ENCODE results near the gene FRMD4A. TPM values are rescaled to one million over a fixed set of nuclear protein-coding genes. Genes with fewer than 3 reads are reported as not detected.
"Not testable (repeated sequence)": the region's sequence is repeated elsewhere in the genome, so short reads cannot be mapped to it uniquely, and the experiment has no call there.

Gene FRMD4A
- total RNA-seq, 1 donor from 2014 or later: 0.64 TPM

DNA sequence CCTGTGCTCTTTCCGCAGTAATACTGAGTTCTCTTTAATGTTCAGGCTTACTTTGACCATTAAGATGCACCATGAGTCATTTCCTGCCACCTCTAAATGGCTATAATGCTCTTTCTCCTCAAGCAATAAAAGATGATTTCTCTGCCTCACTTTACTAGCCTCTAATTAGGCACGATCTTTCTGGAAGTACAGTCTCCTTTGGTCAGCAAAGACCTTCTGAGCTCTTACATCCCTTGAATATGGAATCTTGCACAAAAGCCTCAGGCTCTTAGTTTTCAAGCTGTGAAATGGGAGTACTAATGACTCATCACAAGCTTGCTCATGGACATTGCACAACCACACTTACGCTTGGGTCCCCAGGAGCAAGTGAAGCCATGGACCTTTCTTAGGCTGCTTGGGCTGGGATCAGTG, 85.9 kb downstream of the FRMD4A start:
- TF ChIP-seq CTCF (IDR thresholded peaks at IDR 0.05): no peak
- H3K9me3 Mint-ChIP-seq: peaks cover 14% of the 10 kb centered on the region
- intact Hi-C loops (cut with micrococcal nuclease): no loop called here

GRCh38 chr10:14244147-14244546, 86.6 kb downstream of the FRMD4A start:
- H3K4me3 Mint-ChIP-seq: no peak overlapping the region
- DNase-seq (no peak), ATAC-seq (ENCODE audit: low read depth) (no peak)
- H3K4me1 Mint-ChIP-seq: no peaks in the 10 kb centered on the region
- H3K27me3 Mint-ChIP-seq: peaks cover 11% of the 10 kb centered on the region
- H3K9me3 Mint-ChIP-seq: peaks cover 14% of the 10 kb centered on the region
- intact Hi-C loops (cut with micrococcal nuclease): no loop called here
- H3K27ac Mint-ChIP-seq: no peak overlapping the region
- no peak for TF ChIP-seq CTCF (IDR thresholded peaks at IDR 0.05)
- ChIA-PET CTCF (no interaction called here), POLR2A (no interaction called here)
- H3K36me3 Mint-ChIP-seq (ENCODE audit: low read depth): no peaks in the 10 kb centered on the region

More for the DNA sequence above, 85.9 kb downstream of the FRMD4A start:
- Mint-ChIP-seq H3K4me3 (no peak overlapping the region), H3K4me1 (no peaks in the 10 kb centered on the region), H3K27me3 (peaks cover 7% of the 10 kb centered on the region), H3K36me3 (ENCODE audit: low read depth) (no peaks in the 10 kb centered on the region), H3K27ac (no peak overlapping the region)
- DNase-seq (no peak), ATAC-seq (ENCODE audit: low read depth) (no peak)
- CTCF ChIA-PET: no interaction called here
- POLR2A ChIA-PET: no interaction called here

- DNase-seq (no peak), ATAC-seq (ENCODE audit: low read depth) (no peak)
- CTCF ChIA-PET: no interaction called here
- Mint-ChIP-seq H3K27me3 (peaks cover 17% of the 10 kb centered on the region), H3K9me3 (peaks cover 19% of the 10 kb centered on the region), H3K4me1 (no peaks in the 10 kb centered on the region), H3K27ac (no peak overlapping the region), H3K36me3 (ENCODE audit: low read depth) (no peaks in the 10 kb centered on the region), H3K4me3 (no peak overlapping the region)
- POLR2A ChIA-PET: no interaction called here
- intact Hi-C loops (cut with micrococcal nuclease): no loop called here
- no peak for TF ChIP-seq CTCF (IDR thresholded peaks at IDR 0.05)
Observed at GRCh38 chr10:14243221-14243620, 87.5 kb downstream of the FRMD4A start.

GRCh38 chr10:14241196-14241595, 89.5 kb downstream of the FRMD4A start:
- no peak for DNase-seq
- intact Hi-C loops (cut with micrococcal nuclease): no loop called here
- Mint-ChIP-seq H3K36me3 (ENCODE audit: low read depth) (no peaks in the 10 kb centered on the region), H3K4me3 (no peak overlapping the region), H3K9me3 (peaks cover 19% of the 10 kb centered on the region), H3K27me3 (peaks cover 19% of the 10 kb centered on the region), H3K27ac (no peak overlapping the region), H3K4me1 (no peaks in the 10 kb centered on the region)
- CTCF ChIA-PET: no interaction called here
- ATAC-seq (ENCODE audit: low read depth): no peak
- POLR2A ChIA-PET: no interaction called here
- no peak for TF ChIP-seq CTCF (IDR thresholded peaks at IDR 0.05)

DNA sequence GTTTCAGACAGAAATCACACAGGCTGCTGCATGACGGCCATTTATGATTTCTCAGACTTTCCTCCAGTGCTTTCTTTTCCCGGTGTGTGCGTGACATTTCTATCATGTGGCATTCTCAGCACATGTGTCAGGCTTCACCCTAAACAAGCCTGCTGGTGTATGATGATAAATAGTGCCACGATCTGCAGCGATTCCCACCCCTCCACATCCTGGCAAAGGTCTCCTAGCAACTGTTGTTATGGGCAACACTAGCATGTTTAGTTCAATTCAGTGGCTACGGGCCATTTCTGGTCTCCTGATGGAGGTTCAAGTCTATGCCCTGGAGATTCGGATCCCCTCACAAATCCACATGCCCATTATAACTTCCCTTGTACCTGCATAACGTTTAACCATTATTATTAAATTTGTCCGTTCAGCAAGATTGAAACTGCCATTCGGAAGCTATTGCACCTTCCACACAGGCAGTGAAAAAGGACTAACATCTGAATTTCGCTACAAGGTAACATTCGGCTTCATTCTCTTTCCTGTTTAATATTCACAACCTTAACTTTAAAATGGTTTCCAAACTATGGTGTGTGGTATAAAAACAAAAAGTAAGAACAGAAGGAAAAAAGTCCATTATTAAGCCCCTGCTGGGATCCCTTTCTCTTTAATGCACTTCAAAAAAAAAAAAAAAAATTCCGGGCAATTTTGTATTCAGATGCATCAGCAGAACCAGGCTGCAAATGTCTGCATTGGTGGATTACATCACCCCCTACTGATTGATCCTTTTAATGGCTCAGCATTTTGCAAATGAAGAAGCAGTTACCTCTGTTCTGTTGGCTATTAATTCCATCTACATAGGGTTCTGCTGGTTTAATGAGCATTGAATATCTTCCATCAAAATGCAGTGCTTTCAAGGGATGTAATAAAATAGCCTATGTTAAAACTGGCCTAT, 90.2 kb downstream of the FRMD4A start:
- ATAC-seq (ENCODE audit: low read depth) (no peak), DNase-seq (no peak)
- no peak for TF ChIP-seq CTCF (IDR thresholded peaks at IDR 0.05)
- intact Hi-C loops (cut with micrococcal nuclease): no loop called here
- H3K27ac Mint-ChIP-seq: no peak overlapping the region
- ChIA-PET POLR2A (no interaction called here), CTCF (no interaction called here)
- H3K4me1 Mint-ChIP-seq: no peaks in the 10 kb centered on the region
- no peaks in the 10 kb centered on the region for H3K36me3 Mint-ChIP-seq (ENCODE audit: low read depth)
- peaks cover 19% of the 10 kb centered on the region for H3K27me3 Mint-ChIP-seq
- peaks cover 19% of the 10 kb centered on the region for H3K9me3 Mint-ChIP-seq
- H3K4me3 Mint-ChIP-seq: no peak overlapping the region

DNA sequence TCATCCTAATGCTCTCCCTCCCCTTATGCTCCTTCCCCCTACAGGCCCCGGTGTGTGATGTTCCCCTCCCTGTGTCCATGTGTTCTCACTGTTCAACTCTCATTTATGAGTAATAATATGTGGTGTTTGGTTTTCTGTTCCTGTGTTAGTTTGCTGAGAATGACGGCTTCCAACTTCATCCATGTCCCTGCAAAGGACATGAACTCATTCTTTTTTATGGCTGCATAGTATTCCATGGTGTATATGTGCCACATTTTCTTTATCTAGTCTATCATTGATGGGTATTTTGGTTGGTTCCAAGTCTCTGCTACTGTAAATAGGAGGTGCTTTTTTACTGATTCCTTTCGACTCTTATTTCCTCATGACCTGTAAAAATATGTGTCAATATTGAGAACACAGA, 92.1 kb downstream of the FRMD4A start:
- CTCF ChIA-PET; H3K4me3 Mint-ChIP-seq; H3K36me3 Mint-ChIP-seq (ENCODE audit: low read depth); H3K4me1 Mint-ChIP-seq; DNase-seq; POLR2A ChIA-PET; ATAC-seq (ENCODE audit: low read depth); intact Hi-C loops (cut with micrococcal nuclease); H3K27ac Mint-ChIP-seq: not testable (repeated sequence)
- Mint-ChIP-seq H3K27me3 (peaks cover 29% of the 10 kb centered on the region), H3K9me3 (peaks cover 16% of the 10 kb centered on the region)

Measured in activated B cell treated with CpG ODN at 0.5 μM for 24 hours (primary cell).